Ascending aorta (tissue), 2 donors: Measurements from ENCODE around the gene NGB. TPM values are rescaled to one million over a fixed set of nuclear protein-coding genes. Genes with fewer than 3 reads are reported as not detected.

Experiments
- DNase-seq, 2 donors: peaks; one replicate each; pipeline ENCODE4 v3.0.0-alpha.2; 2019; ENCODE audit warnings: low spot score in 2 of 2
- H3K27ac ChIP-seq, 2 donors: fragments of 200-600 bp; sonication (generic); one replicate each; pipeline ENCODE4 v1.5.1; 2016 to 2017; ENCODE audit warnings: mild to moderate bottlenecking in 1 of 2
- H3K27me3 ChIP-seq: fragments of 200-600 bp; sonication (generic); one replicate; pipeline ENCODE4 v1.5.1; 2017
- H3K36me3 ChIP-seq, 2 donors: fragments of 200-600 bp; sonication (generic); one replicate each; pipeline ENCODE4 v1.5.1; 2016
- H3K4me1 ChIP-seq, 2 donors: fragments of 200-600 bp; sonication (generic); one replicate each; pipeline ENCODE4 v1.5.1; 2016 to 2017; ENCODE audit warnings: mild to moderate bottlenecking in 1 of 2
- H3K4me3 ChIP-seq, 2 donors: fragments of 200-600 bp; sonication (generic); one replicate each; pipeline ENCODE4 v1.5.1; 2016 to 2017; ENCODE audit warnings: mild to moderate bottlenecking in 1 of 2
- H3K9me3 ChIP-seq, 2 donors: fragments of 200-600 bp; sonication (generic); one replicate each; pipeline ENCODE4 v1.5.1; 2016
- intact Hi-C: fragments of 100-400 bp; cut with DNase I; formaldehyde crosslinking; loops from one replicate; pipeline ENCODE4 v1.15.1; 2023
- total RNA-seq: library from RNA; depleted of rRNA; stranded (reverse); fragments of >200 nt; gene quantifications from one replicate; pipeline ENCODE4 v1.1.0, GENCODE V29; 2016
- TF ChIP-seq, protein P1 (sequence below), 3 experiments: fragments of 200-600 bp in 2 of 3; fragments of 450-650 bp in 1 of 3; sonication (generic) in 2 of 3; IDR thresholded peaks; one replicate each; pipeline ENCODE4 v1.5.1; 2016 to 2019; ENCODE audit warnings: antibody characterized with exemption in 3 of 3, mild to moderate bottlenecking in 1 of 3, moderate library complexity in 1 of 3

The NGB gene
- total RNA-seq, 1 donor from 2014 or later = not detected

DNA sequence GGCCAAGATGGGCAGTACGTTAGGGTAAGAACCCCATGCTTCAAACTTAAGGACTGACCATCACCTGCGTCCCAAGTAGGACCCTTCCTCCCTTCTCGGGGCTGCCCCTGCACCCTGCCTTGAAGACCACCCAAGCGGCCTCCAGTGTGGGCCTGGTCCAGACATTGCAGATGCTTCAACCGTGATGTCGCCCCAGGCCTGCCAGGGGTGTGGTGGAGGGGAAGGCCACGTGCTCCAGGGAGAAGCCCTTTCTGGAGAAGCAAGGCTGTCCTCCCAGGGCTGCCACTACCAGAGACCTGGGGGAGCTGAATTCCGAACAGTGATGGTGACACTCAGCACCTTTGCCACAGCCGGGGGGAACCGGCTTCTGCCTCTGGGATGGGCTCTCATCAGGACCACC, 13.3 kb downstream of the NGB start:
- H3K27me3 ChIP-seq = no peaks in the 10 kb centered on the region
- TF ChIP-seq, protein P1, sequence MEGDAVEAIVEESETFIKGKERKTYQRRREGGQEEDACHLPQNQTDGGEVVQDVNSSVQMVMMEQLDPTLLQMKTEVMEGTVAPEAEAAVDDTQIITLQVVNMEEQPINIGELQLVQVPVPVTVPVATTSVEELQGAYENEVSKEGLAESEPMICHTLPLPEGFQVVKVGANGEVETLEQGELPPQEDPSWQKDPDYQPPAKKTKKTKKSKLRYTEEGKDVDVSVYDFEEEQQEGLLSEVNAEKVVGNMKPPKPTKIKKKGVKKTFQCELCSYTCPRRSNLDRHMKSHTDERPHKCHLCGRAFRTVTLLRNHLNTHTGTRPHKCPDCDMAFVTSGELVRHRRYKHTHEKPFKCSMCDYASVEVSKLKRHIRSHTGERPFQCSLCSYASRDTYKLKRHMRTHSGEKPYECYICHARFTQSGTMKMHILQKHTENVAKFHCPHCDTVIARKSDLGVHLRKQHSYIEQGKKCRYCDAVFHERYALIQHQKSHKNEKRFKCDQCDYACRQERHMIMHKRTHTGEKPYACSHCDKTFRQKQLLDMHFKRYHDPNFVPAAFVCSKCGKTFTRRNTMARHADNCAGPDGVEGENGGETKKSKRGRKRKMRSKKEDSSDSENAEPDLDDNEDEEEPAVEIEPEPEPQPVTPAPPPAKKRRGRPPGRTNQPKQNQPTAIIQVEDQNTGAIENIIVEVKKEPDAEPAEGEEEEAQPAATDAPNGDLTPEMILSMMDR (IDR thresholded peaks at IDR 0.05) = no peak
- H3K4me1 ChIP-seq = no peaks in the 10 kb centered on the region
- H3K27ac ChIP-seq = no peak overlapping the region
- H3K4me3 ChIP-seq = no peak overlapping the region
- intact Hi-C loops = no loop called here
- H3K9me3 ChIP-seq = no peaks in the 10 kb centered on the region
- no peak for DNase-seq
- H3K36me3 ChIP-seq = no peaks in the 10 kb centered on the region

DNA sequence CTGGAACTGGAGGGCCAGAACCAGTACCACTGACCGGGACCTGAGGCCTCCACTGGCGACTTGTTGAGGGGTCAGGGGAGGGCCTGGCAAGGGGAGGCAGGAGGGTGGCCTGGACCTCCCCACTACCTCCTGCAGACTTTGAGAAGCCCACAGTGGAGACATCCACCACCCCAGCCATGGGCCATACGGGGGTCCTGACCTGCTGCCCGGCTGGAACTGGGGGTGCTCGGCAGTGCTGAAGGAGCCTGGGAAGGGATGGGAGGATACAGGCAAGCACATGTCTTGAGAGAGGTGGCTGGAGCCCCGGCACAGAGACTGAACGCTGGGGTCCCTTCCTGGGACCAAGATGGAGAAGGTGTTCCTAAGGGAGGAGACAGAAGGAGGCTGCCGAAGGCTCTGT, 14.3 kb downstream of the NGB start:
- Histone ChIP-seq H3K9me3 (no peaks in the 10 kb centered on the region), H3K4me1 (no peaks in the 10 kb centered on the region)
- intact Hi-C loops = no loop called here

DNA sequence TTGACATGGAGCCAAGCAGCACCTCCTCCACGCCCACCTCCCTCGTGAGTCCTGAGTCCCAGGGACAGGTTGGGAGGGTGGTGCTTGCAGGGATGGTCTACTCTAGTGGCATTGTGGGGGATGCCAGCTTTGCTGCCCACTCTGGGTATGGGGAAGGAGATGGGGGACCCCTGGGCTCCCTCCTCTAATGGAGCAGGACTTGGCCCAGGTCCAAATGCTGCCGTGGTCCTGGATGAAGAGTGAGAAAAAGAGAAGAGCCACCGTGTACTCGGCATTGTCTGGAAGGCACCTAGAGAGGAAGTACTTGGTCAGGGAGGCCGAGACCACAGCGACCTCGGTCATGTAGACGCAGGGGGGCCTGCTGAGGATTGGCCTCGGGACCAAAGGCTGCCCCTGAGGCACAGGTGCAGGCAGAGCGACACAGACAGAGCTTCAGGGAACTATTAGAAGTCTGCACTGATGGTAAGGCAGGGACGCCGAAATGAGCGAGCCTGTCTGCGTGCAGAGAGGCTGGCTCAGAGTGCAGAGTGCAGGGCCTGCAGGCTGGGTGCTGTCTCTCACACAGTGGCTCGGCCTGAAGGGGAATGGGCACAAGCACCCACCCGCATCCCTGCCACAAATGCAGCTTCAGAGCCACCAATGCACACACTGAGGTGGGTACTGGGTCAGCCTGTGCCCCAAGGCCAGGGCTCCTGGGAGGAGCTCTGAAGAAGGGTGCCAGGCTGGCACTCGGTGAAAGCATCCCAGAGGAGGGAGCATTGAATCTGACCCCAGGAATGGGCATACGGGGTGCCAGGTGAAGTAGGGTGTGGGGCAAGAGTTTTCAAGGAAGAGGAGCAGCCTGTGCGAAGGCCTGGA, 17.4 kb downstream of the NGB start:
- intact Hi-C loops = no loop called here
- Histone ChIP-seq H3K27ac (no peak overlapping the region), H3K4me3 (no peak overlapping the region), H3K36me3 (no peaks in the 10 kb centered on the region), H3K27me3 (no peaks in the 10 kb centered on the region), H3K9me3 (no peaks in the 10 kb centered on the region), H3K4me1 (no peaks in the 10 kb centered on the region)
- TF ChIP-seq, protein P1 (IDR thresholded peaks at IDR 0.05) = no peak
- DNase-seq = no peak

More for the DNA sequence above, 14.3 kb downstream of the NGB start:
- TF ChIP-seq, protein P1 (IDR thresholded peaks at IDR 0.05) = no peak
- no peaks in the 10 kb centered on the region for H3K36me3 ChIP-seq
- H3K4me3 ChIP-seq = no peak overlapping the region
- no peaks in the 10 kb centered on the region for H3K27me3 ChIP-seq
- no peak overlapping the region for H3K27ac ChIP-seq
- no peak for DNase-seq

DNA sequence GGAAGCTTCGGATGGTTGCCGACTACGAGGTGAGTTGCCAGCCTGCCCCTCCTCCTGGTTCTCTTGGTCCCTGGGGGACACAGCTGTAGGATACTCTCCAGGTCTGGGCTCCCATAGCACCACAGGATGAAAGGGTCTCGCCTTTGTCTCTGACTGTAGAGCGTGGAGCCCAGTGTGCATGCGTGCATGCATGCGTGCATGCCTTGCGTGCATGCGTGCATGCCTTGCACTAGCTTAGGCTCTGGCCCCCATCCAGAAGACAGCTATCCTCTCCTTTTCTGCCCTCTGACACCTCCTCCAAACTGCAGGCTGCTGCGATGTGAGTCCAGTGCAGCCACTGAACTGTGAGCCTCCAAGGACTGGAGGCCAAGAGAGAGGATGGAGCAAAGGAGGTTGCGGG, 19.1 kb downstream of the NGB start:
- no peaks in the 10 kb centered on the region for H3K9me3 ChIP-seq

DNA sequence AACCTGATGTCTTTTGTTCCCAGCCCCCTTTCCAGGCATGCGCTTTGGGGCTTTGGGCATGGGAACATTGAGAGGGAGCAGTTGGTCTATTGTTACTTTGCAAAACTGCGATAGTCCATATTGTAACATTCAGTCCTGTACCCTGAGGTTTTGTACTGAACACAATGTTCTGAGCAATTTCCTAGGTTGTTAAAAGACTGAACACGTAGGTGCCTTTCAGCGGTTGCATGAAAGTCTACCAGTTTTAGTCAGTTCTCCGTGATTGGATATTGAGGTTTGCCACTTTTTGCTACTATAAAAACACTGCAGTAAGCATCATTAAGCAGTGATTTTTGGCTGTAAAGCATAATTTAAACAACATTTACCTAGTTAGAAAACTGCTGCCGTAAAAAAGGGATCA, 20.1 kb downstream of the NGB start:
- TF ChIP-seq, protein P1 (IDR thresholded peaks at IDR 0.05) = no peak
- no peaks in the 10 kb centered on the region for H3K9me3 ChIP-seq
- no peak overlapping the region for H3K27ac ChIP-seq
- H3K27me3 ChIP-seq = no peaks in the 10 kb centered on the region
- no peaks in the 10 kb centered on the region for H3K36me3 ChIP-seq
- H3K4me3 ChIP-seq = no peak overlapping the region
- H3K4me1 ChIP-seq = no peaks in the 10 kb centered on the region
- intact Hi-C loops = no loop called here
- DNase-seq = no peak

More for the DNA sequence above, 19.1 kb downstream of the NGB start:
- Histone ChIP-seq H3K27me3 (no peaks in the 10 kb centered on the region), H3K4me3 (no peak overlapping the region), H3K27ac (no peak overlapping the region), H3K4me1 (no peaks in the 10 kb centered on the region), H3K36me3 (no peaks in the 10 kb centered on the region)
- DNase-seq = no peak
- intact Hi-C loops = no loop called here
- TF ChIP-seq, protein P1 (IDR thresholded peaks at IDR 0.05) = no peak
